ENCODE data around the gene TSR2.

The TSR2 gene

GRCh38 chrX:54439960-54440871 is at the start of gene TSR2:
TSR2 (plus strand) TSS chrX:54440404; CDS start chrX:54440422, 18 bp downstream.
- peak within 1 kb of the TSS; percentile 94 for H3K4me3 ChIP-seq (ENCODE audit: low read depth, low read length)
- peak; percentile 68 for DNase-seq (ENCODE audit: low read depth)
- TF ChIP-seq CTCF (IDR thresholded peaks at IDR 0.05; ENCODE audit: low read depth, low read length, missing control alignments) = no peak

GRCh38 chrX:54397113-54397512 is 43.1 kb upstream of the TSR2 start:
- no peak for TF ChIP-seq CTCF (IDR thresholded peaks at IDR 0.05; ENCODE audit: low read depth, low read length, missing control alignments)
- no peak for DNase-seq (ENCODE audit: low read depth)
- no peak overlapping the region for H3K4me3 ChIP-seq (ENCODE audit: low read depth, low read length)

GRCh38 chrX:54407266-54407665 is 32.9 kb upstream of the TSR2 start:
- no peak for TF ChIP-seq CTCF (IDR thresholded peaks at IDR 0.05; ENCODE audit: low read depth, low read length, missing control alignments)
- H3K4me3 ChIP-seq (ENCODE audit: low read depth, low read length) = no peak overlapping the region
- no peak for DNase-seq (ENCODE audit: low read depth)

- no peak overlapping the region for H3K4me3 ChIP-seq (ENCODE audit: low read depth, low read length)
- no peak for TF ChIP-seq CTCF (IDR thresholded peaks at IDR 0.05; ENCODE audit: low read depth, low read length, missing control alignments)
- DNase-seq (ENCODE audit: low read depth) = no peak
These were observed 28.5 kb upstream of the TSR2 start for GRCh38 chrX:54411732-54412131.

- H3K4me3 ChIP-seq (ENCODE audit: low read depth, low read length) = no peak overlapping the region
- no peak for TF ChIP-seq CTCF (IDR thresholded peaks at IDR 0.05; ENCODE audit: low read depth, low read length, missing control alignments)
- DNase-seq (ENCODE audit: low read depth) = no peak
These were observed 26.5 kb upstream of the TSR2 start for GRCh38 chrX:54413753-54414152.

- no peak for DNase-seq (ENCODE audit: low read depth)
- no peak for TF ChIP-seq CTCF (IDR thresholded peaks at IDR 0.05; ENCODE audit: low read depth, low read length, missing control alignments)
- H3K4me3 ChIP-seq (ENCODE audit: low read depth, low read length) = no peak overlapping the region
These were observed 24.5 kb upstream of the TSR2 start for GRCh38 chrX:54415534-54416350.
